CD4-positive, alpha-beta T cell treated with Interleukin-10 for 1 hour (primary cell): ENCODE results near the gene DPEP3.

Source experiments
- DNase-seq: peaks from one replicate; pipeline ENCODE4 v3.0.0-alpha.2; 2020

DPEP3 gene

DNA sequence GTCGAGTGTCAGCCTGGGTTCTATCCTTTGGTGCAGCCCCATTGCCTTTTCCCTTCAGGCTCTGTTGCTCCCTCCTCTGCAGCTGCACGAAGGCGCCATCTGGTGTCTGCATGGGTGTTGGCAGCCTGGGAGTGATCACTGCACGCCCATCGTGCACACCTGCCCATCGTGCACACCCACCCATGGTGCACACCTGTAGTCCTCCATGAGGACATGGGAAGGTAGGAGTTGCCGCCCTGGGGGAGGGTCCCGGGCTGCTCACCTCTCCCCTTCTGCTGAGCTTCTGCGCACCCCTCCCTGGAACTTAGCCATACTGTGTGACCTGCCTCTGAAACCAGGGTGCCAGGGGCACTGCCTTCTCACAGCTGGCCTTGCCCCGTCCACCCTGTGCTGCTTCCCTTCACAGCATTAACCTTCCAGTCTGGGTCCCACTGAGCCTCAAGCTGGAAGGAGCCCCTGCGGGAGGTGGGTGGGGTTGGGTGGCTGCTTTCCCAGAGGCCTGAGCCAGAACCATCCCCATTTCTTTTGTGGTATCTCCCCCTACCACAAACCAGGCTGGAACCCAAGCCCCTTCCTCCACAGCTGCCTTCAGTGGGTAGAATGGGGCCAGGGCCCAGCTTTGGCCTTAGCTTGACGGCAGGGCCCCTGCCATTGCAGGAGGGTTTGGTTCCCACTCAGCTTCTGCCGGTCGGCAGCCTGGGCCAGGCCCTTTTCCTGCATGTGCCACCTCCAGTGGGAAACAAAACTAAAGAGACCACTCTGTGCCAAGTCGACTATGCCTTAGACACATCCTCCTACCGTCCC lies 51.5 kb downstream of the DPEP3 start:
- DNase-seq, result peak; percentile 80

- DNase-seq, result no peak
Observed at GRCh38 chr16:67928147-67928546, 52.2 kb downstream of the DPEP3 start.

- DNase-seq, result no peak
Observed at GRCh38 chr16:67927131-67927941, 53.0 kb downstream of the DPEP3 start.

DNA sequence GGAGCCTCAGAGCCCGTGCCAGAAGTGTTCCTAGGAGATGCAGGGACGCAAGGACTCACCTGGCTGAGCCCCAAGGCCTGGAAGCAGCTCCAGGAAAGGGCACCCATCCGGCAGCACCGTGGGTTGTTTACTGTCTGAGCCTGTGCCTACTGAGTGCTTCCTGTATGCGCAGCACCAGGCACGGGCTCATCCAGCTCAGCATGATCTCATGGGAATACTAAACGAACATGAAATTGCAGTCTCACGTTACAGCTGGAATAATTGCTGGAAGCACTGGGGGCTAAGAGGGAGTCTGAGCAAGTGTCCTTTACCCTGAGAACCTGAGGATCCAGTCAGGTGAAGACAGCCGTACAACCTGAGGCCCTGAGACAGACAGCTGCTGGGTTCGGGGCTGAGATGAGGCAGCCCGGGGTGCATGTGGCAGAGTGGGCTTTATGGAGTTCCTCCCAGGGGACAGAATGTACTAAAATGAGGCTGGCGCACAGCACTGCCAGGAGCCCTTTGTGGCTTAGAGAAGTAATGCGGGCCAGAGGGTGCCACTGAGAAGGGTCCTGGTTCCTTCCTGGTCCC lies 54.0 kb downstream of the DPEP3 start:
- DNase-seq, result no peak
